ENCODE data around the gene FOXG1. TPM values are rescaled to one million over a fixed set of nuclear protein-coding genes. Genes with fewer than 3 reads are reported as not detected.
A peak's percentile ranks its signal among the peaks of the same experiment; 100 is the strongest.

The FOXG1 gene
- polyA plus RNA-seq (ENCODE audit: insufficient read length in 10 of 10) = under 1 TPM in 7 of 10 donors, not detected in 3; 0.03 to 0.66 (median 0.04) TPM
- long read RNA-seq, donor 1 = 0 reads
- long read RNA-seq, donor 2 = 0 reads
- long read RNA-seq, donor 3 = 0 reads
- long read RNA-seq, donor 4 = 0 reads
- long read RNA-seq, donor 5 = 0 reads
- long read RNA-seq, donor 6, full-length matches to known transcripts = 2 of 2 reads
- long read RNA-seq, donor 6, partial matches to known transcripts = 0 of 2 reads
- long read RNA-seq, donor 6, other reads (novel, unspliced or antisense) = 0 of 2 reads
- long read RNA-seq, donor 7 = 0 reads
- long read RNA-seq, donor 8 = 0 reads
- long read RNA-seq, donor 9, full-length matches to known transcripts = 1 of 1 reads
- long read RNA-seq, donor 9, partial matches to known transcripts = 0 of 1 reads
- long read RNA-seq, donor 9, other reads (novel, unspliced or antisense) = 0 of 1 reads

DNA sequence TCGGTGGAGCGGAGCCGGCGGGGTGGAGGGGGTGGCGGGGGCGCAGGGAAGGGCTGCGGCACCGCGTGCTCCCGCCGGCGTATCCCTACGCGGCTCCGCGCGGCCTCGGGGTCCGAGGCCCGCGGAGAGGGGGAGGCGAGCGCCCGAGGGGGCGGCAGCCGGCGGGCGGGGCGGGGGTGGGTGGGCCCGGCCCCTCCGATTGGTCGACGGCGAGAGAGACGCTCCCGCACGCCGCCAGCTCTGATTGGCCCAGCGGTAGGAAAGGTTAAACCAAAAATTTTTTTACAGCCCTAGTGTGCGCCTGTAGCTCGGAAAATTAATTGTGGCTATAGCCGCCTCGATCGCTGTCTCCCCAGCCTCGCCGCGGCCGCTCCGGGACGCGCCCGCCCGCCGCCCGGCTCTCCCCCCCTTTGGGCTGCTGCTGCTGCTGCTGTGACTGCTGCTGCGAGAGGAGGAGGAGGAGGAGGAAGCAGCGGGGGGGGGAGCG is at the start of gene FOXG1:
Gene FOXG1 (plus strand): TSS at position 319 of the 487 bp plus-strand sequence. CDS start 493 bp downstream, outside the sequence.
- peak in 1 of 3 donors; percentile 53 for DNase-seq

DNA sequence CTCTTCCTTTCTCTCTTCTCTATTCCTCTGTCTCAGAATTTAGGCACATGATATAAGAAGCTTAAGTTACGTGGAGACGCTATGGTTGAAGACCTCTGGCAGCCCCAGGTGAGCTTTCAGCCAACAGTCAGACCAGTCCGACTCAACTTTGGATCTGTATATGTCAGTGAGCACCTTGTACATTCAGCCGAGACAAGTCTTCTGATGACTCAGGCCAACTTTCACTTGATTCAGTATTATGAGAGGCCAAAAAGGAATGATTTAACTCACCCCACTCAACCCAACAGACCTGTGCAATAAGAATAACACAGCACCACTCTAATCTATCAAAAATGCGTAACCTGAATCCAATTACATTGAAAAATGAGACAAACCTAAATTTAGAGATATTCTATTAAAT is 47.5 kb upstream of the FOXG1 start:
- no peak for DNase-seq

DNA sequence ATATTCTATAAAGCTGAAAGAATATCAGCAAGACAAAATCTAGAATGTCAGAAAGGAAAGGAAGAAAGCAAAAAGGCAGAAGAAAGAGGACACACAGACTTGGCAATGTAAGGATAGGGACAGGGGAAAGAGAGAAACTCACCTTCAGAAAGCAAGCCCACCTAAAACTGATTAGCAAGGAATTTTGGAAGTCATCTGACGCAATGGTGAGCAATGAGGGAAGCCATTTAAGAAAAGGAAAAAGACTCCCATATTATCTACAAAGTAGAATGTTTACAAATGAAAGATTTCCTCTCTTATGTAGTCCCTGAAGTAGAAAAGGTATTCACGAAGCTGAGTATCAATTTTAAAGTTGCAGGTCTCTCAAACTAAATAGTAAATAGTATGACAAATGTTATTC is 35.2 kb upstream of the FOXG1 start:
- no peak for DNase-seq

DNA sequence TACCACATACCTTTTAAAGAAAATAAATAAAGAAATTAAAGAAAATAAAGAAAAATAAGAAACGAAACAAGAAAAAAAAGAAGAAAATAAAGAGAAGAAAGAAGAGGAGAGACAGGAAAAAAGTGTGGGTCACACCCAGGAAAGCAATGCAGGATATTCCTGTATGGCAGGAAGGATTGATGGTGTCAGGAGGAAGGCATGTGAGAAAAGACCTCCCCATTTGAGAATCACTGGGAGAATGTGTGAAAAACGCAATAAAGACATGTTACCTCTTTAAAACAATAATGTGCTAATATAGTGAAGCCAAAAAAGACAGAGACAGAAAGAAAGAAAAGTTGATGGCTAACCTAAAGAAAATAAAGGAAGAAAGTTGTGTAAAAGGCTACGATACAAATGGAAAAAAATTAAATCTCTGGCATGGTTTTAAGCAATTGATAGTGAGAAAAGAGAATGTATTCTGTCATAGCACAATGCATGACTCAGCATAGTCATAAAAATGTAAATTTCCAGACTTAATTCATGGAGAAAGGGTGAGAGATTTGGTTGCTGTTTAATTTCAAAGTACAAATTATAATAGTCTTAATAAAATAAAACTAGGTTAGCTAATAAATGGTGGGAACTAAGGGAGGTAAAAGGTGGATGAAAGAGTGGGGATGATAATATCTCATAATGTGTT is 24.3 kb upstream of the FOXG1 start:
- no peak for DNase-seq

DNA sequence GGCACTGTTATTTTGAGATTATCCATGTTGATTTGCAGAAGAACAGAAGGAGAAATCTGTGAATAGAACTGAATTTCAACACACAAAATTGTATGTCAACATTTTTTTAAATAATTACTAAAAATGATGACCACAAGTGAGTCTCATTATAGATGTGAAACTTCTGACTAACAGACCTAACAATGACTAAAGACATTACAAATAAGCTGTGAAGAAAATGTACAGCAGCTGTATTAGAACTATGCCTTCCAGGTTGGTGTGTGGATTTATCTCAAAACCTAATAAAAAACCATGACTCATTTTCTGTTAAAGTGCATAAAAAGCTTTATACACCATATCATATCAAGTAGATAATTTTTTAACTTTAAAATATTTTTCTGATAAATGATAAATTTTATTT is 22.5 kb upstream of the FOXG1 start:
- DNase-seq = no peak

DNA sequence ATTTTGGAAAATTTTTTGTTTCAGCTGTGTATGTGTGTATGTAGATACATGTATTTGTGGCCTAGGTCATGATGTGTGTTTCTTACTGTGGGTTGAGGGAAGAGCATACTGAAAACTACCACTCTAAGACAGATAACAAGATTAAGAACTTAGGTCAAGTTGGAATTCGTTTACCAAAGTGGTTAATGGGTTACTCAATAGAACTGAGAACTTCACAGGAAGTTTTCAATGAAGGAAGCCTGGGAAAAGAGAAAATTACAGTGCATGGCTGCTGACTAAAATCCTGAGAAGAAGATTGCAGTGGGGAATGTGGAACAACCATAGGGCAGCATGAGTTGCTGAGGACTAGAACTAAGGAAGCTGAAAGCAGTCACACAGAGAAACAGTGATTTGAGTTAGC is 21.4 kb upstream of the FOXG1 start:
- DNase-seq = no peak

DNA sequence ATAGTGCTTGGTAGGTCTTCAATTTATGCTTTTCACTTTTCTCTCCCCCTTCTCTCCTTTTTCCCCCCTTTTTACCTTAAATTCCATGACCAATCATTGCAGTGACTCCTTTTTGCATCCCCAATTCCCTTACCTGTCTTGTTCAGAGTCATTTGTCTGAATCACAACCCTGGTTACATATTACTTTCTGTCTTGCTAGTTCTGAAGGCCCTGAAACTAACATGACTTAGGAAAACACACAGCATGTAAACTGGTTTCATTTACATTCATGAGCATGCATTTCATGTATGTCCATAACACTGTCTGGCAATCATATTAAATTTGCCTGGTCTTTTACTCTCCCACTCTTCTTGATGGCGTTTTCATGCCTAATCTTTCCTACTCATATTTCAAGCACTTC is 20.3 kb upstream of the FOXG1 start:
- no peak for DNase-seq

DNA sequence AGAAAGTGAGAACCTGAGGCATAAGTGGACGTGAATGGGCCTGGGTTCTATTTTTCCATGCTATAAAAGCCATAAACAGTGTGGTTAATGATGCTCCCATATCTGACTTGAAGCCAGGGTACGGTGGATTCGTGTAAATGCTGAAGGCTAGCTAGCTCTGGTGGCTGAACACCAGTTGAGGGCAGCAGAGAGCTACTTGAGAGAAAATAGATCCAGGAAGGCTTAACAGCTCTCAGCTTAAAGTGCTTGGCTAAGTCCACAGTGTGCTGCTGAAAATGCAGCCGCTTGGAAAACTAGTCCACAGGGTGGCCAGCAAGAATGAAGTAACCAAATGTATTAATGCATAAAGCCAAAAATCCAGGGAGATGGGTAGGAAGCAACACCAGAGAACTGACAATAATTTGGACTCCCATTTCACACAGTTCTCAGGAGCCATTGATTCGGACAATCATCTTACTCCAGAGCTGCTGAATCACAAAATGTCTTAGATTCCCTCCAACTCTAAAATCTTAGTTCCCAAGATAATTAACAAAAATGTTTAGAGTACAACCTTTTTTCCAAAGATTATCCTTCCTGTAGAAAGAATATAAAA is 15.0 kb upstream of the FOXG1 start:
- peak in 2 of 3 donors; percentile 27 to 61 for DNase-seq

DNA sequence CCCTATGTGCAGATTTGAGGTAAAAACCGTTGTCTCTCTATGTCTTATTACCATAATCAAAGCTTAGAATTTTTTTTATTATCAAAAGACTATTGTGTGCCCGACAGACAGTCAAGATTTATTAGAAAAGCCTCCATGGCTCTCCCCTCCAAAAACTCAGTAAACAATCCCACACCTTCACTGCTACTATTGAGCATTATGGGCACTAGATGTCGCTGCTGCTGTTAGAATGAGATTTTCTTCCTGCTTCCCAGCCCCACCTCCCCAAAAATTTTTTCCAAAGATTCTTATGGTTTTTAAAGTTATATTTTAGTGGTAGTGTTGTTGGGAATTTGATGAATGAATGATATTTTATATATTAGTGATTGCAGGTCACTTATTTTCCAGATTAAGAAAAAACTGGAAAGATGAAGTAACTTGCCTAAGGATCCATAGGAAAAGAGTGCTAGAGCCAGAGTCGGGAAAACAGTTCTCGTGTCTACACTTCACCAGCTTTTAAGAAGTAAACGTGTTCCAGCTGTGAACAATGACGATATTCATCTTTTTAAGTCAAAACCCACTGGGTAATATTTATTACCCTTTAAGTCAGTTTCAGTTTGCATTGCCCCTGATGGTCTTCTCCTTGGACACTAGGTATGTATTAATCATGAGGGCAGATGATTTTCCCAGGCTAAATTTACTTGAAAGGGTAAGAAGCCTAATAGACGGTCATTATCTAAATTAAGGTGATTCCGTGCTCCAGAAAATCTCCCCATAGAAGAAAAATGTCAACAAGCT is 12.2 kb upstream of the FOXG1 start:
- DNase-seq = peak in 2 of 3 donors; percentile 58 to 71

DNA sequence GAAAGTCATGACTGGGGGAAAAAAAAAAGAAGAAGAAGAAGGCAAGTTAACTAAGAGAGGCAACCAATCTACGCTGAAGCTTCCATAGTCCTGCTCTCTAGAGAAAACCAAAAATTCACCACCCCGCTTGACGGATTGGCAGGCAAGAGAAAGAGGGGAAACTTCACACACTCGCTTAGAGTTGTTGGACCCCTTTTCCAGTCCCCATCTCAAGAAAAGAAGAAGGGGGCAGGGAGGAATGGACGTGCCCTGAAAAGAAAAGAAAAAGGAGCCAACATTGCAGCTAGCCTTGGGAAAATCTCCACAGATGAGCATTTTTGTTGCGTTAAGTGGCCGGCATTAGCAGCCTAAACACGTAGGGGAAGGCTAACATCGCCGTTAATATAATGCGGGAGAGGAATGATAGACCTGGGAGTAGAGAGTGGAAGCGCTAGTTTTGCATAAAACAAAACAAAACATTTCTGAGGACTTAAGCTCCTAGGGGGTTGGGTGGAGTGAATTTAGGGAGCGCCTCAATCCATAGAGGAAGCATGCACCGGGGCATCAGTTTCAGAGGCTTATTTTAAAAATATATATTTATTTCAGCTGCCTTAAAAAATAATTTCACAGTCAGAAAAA is 11.3 kb upstream of the FOXG1 start:
- peak in 1 of 3 donors; percentile 22 for DNase-seq

DNA sequence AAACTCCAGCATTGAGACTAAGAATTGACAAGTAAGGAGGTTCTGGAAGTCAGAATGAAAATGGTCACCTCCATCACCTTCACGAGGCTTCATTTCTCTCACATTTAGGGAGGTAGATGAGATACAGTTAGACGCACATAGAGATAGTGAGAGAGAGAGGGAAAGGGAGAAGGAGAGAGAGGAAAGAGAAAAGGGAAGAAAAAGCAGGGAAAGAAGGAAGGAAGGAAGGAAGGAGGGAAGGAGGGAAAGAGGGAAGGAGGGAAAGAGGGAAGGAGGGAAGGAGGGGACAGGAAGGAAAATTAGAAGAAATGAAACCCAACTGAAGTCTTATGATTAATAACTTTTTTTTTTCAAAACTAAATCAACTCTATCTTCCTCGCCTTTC is 10.7 kb upstream of the FOXG1 start:
- peak in 1 of 3 donors; percentile 46 for DNase-seq

DNA sequence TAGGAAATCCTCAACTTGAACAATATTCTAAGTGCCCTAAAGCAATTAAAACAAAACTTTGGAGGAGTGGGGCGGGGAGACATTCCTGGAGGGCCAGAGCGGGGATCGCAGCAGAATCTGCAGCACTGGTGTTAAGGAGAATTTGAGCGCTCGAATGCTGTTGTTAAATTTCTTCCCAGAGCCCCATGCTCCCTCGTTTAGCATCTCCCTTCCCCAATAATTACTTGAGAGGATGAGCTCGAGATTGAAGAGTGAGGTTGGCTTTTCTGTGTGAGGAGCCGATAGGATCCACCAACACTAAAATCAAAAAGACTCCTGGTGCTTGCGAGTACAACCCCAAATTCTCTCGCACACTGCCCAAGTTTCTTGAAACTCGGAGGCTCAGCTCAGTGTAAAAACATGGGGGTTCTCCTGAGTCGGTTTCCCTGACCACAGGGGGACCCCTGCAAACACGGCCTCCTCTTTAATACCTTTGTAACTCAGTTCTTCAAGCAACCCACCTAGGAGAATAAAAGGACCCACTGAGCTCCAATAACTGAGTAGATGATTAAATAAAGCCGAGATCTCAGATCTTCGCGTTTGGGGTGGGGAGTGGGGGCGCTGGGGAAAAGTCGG is 10.2 kb upstream of the FOXG1 start:
- peak in 1 of 3 donors; percentile 36 for DNase-seq

DNA sequence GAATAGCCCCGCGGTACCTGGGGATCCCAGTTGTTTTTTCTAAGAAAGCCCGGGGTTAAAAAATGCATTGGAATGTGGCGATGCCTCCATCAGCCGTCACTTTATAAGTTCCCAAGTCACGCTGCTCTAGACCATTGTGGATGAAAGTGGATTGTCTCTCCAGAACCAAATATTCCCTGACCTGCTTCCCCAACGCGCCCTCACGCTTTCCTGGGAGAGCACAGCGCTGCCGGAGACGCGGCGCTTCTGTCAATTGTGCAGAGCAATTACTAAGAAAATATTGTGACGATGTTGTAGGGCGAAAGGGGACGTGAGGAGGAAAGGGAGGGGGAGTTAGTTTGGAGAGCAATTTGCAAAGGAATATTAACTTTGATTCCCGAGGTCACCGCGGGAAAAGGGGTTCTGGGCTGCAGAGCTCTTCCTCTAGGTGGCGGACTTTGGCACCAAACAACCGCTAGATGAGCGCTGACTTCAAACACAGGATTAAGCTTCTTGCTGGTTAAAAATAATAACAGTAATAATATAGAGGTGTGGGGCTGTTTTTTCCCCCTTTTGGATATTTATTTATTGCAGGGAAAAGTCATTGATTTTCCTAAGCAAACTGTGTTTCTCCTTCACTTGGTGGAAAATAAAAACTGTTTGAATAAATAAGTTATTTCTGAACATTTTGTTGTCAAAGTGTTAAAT is 9.6 kb upstream of the FOXG1 start:
- peak in 1 of 3 donors; percentile 67 for DNase-seq

DNA sequence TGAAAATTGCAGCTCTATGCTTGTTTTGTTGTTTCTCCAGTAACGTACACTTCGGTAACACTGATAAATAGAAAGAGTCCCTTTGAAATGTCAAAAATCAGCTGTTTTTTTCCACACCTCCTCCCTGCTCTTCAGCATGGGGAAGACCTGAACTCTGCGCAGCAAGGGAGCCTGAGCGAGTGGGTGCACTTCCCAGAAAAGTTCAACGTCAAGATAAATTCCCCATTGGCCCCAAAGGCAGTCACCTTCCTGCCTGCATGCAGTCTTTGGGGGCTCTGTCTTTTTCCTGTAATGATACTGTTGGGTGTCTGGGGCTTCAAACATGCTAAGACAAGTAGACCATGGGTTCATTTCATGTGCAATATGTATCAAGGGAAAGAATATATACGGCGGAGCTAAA is 8.8 kb upstream of the FOXG1 start:
- DNase-seq = peak in 1 of 3 donors; percentile 26

DNA sequence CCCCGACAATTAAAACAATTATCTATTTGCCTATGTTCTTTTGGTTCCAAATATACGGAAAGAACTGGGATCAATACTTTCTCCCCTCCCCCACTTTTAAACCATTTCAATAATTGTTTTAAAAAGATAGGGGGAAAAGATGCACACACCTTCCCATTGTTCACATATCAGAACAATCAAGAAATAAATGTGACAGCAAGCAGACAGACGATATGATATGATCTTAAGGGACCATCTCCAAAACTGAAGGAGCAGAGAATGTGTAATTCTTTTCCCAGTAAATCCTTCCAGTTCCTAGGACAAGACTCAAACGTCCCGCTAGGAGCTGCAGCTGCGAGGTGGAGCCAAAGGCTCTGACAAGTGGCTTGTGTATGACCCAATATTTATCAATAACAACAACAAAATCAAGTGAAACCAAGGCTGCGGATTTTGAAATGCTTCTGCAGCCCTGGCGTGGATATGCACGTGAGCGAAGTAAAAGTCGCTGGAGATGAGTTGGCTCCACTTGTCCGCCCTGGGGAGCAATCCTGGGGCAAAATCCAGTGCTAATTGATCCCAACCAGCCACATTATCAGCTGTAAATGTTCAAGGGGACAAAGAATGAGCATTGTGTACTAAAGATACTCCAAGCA is 8.2 kb upstream of the FOXG1 start:
- peak in 1 of 3 donors; percentile 39 for DNase-seq

DNA sequence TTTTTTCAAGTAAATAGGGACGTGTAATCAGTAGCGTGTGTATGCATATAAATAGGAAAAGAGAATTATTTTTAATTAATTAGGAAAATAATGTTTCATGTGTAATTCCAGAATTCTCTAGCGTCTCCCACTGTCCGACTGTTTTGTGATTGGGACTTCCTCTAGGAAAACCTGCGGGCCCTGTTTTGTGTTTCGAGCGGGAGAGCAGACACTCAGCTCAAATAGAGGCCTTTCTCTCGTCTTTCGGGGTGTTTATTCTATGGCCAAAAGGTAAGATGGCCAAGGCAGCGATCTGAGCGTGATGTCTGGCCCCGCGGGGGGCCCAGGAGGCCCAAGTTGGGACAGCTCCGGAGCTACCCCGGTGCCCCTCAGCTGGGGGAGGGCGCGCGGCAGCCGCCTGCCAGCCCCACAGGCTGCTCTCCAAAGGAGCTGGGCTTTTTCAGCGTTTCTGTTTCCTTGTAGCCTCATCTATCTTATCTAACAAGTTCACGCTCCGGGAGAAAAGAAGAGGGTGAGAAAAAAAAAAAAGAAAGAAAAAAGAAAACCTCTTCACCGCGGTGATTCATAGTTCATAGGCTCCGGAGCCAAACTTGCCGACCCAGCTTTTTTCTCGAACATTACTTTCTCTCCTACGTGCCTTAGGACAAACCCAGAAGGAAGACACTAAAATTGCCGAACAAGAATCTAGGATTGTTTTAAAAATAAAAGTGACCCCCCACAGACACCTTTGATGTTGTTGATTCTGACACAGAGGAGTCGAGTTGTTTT is 7.5 kb upstream of the FOXG1 start:
- DNase-seq = peak in 1 of 3 donors; percentile 30

DNA sequence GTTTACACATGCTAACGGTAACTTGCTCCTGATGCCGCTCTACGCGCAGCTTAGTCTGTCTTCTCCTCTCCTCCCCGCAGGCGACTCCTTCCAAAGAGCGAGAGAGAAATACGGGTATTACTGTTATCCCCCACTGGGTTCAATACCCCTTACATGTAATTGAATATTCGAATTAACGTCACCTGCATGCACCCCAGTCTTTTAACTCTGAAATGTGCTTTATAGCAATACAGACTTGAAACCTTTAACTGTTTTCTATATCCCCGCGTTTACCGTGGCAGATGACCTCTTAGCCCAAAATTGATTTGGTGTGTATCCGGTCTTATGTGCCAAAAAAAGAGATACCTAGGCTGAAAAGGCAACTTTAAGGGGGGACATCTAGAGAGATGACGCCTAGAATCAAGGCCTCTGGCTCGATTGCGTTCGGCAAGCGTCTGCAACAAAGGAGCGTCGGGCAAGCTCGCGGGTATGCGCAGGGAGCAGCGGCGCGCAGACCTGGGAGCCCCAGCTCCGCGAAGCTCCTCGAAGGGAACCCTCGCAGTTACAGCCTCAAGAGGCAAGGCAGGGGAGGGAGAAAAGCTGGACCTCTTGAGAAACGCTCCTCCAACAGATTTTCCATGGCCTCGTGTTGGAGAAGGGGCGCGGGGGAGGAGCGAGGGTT is 6.8 kb upstream of the FOXG1 start:
- peak in 1 of 3 donors; percentile 47 for DNase-seq

DNA sequence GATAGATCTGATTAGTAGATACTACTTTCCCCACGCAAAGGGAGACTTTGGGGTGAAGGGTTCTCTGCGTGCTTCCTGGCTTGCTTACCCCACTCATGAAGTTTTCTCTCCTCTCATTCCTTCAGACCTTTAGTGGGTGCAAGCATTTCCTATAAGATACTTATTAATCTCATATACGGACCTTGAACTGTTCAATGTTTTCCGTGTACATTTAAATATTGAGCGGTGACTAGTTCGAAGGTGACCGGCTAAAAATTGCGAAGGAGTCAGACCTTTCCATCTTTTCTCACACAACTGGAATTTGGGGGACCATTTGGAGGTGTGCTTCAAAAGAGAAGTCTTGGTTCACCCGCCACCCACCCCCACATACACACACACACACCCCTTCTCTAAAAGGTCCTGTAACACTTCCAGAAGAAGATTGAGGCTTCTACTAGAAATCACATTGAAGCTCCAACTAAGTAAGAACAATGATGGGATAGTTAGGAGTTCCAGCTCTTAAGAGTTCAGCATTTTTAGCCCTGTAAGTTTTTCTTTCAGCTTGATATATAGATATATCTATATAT is 6.1 kb upstream of the FOXG1 start:
- peak in 1 of 3 donors; percentile 2 for DNase-seq

Data from muscle of back (tissue), 13 donors.